ENCODE measurements around the gene LILRB3. TPM values are rescaled to one million over a fixed set of nuclear protein-coding genes. Genes with fewer than 3 reads are reported as not detected.

The LILRB3 gene
- total and polyA plus RNA-seq, 2 experiments from 2014 or later, result 1.7 TPM; not detected in 1

GRCh38 chr19:54188215-54188871, 34.5 kb downstream of the LILRB3 start:
- Histone ChIP-seq H4K20me1 (ENCODE audit: insufficient read depth, poor library complexity, severe bottlenecking) (no peaks in the 10 kb centered on the region), H3K27ac (peak overlapping the region; percentile 92), H3K4me1 (ENCODE audit: insufficient read depth) (peaks cover 10% of the 10 kb centered on the region), H3K27me3 (no peaks in the 10 kb centered on the region), H3K9me3 (ENCODE audit: low read depth) (no peaks in the 10 kb centered on the region), H3K36me3 (replicated peaks; ENCODE audit: insufficient read depth, low read depth) (no peaks in the 10 kb centered on the region), H3K4me2 (peak overlapping the region; percentile 89), H3K9me2 (replicated peaks; ENCODE audit: insufficient read depth) (no peaks in the 10 kb centered on the region), H2AFZ (no peak overlapping the region), H3K79me2 (peaks cover 33% of the 10 kb centered on the region), H3K4me3 (peak overlapping the region; percentile 24)
- WGBS (ENCODE audit: low lambda C conversion rate, missing lambda C conversion rate), result 22% methylated on average over 11 of the region's 12 CpGs
- TF ChIP-seq CTCF (IDR thresholded peaks at IDR 0.05; ENCODE audit: poor library complexity) (no peak), EZH2phosphoT487 (IDR thresholded peaks at IDR 0.05; ENCODE audit: low read depth, severe bottlenecking, unreplicated experiment) (no peak), EZH2 (IDR thresholded peaks at IDR 0.05; ENCODE audit: borderline replicate concordance) (no peak)
- DNase-seq (ENCODE audit: low spot score), result peak; percentile 79

- H3K9me3 ChIP-seq (ENCODE audit: low read depth), result no peaks in the 10 kb centered on the region
- peak overlapping the region; percentile 54 for H3K4me2 ChIP-seq
- TF ChIP-seq CTCF (IDR thresholded peaks at IDR 0.05; ENCODE audit: poor library complexity), result no peak
- TF ChIP-seq EZH2phosphoT487 (IDR thresholded peaks at IDR 0.05; ENCODE audit: low read depth, severe bottlenecking, unreplicated experiment), result no peak
- TF ChIP-seq EZH2 (IDR thresholded peaks at IDR 0.05; ENCODE audit: borderline replicate concordance), result no peak
- peak overlapping the region; percentile 81 for H3K27ac ChIP-seq
- peaks cover 3% of the 10 kb centered on the region for H3K4me1 ChIP-seq (ENCODE audit: insufficient read depth)
- H3K79me2 ChIP-seq, result peaks cover 19% of the 10 kb centered on the region
- DNase-seq (ENCODE audit: low spot score), result peak; percentile 74
- no peaks in the 10 kb centered on the region for H3K9me2 ChIP-seq (replicated peaks; ENCODE audit: insufficient read depth)
- H3K4me3 ChIP-seq, result no peak overlapping the region
- no peak overlapping the region for H2AFZ ChIP-seq
- 82% methylated on average over 11 of the region's 11 CpGs for WGBS (ENCODE audit: low lambda C conversion rate, missing lambda C conversion rate)
- no peaks in the 10 kb centered on the region for H3K36me3 ChIP-seq (replicated peaks; ENCODE audit: insufficient read depth, low read depth)
- H3K27me3 ChIP-seq, result no peaks in the 10 kb centered on the region
- H4K20me1 ChIP-seq (ENCODE audit: insufficient read depth, poor library complexity, severe bottlenecking), result no peaks in the 10 kb centered on the region
Measured at GRCh38 chr19:54186934-54187381, 35.8 kb downstream of the LILRB3 start.

- no peaks in the 10 kb centered on the region for H3K9me3 ChIP-seq (ENCODE audit: low read depth)
- 98% methylated on average over 8 of the region's 8 CpGs for WGBS (ENCODE audit: low lambda C conversion rate, missing lambda C conversion rate)
- H3K4me1 ChIP-seq (ENCODE audit: insufficient read depth), result no peaks in the 10 kb centered on the region
- no peak for TF ChIP-seq EZH2phosphoT487 (IDR thresholded peaks at IDR 0.05; ENCODE audit: low read depth, severe bottlenecking, unreplicated experiment)
- TF ChIP-seq EZH2 (IDR thresholded peaks at IDR 0.05; ENCODE audit: borderline replicate concordance), result no peak
- no peak for TF ChIP-seq CTCF (IDR thresholded peaks at IDR 0.05; ENCODE audit: poor library complexity)
- H4K20me1 ChIP-seq (ENCODE audit: insufficient read depth, poor library complexity, severe bottlenecking), result no peaks in the 10 kb centered on the region
- H2AFZ ChIP-seq, result no peak overlapping the region
- H3K9me2 ChIP-seq (replicated peaks; ENCODE audit: insufficient read depth), result no peaks in the 10 kb centered on the region
- peak overlapping the region; percentile 81 for H3K27ac ChIP-seq
- no peaks in the 10 kb centered on the region for H3K36me3 ChIP-seq (replicated peaks; ENCODE audit: insufficient read depth, low read depth)
- DNase-seq (ENCODE audit: low spot score), result no peak
- peaks cover 19% of the 10 kb centered on the region for H3K79me2 ChIP-seq
- no peak overlapping the region for H3K4me3 ChIP-seq
- no peaks in the 10 kb centered on the region for H3K27me3 ChIP-seq
- no peak overlapping the region for H3K4me2 ChIP-seq
Measured at GRCh38 chr19:54186351-54186750, 36.5 kb downstream of the LILRB3 start.
